ENCODE measurements around the gene HS3ST5. TPM values are rescaled to one million over a fixed set of nuclear protein-coding genes. Genes with fewer than 3 reads are reported as not detected.

Gene HS3ST5
- total RNA-seq, 3 donors from 2014 or later (not counting 1 experiment from before 2014, with no cell fraction given): not detected

DNA sequence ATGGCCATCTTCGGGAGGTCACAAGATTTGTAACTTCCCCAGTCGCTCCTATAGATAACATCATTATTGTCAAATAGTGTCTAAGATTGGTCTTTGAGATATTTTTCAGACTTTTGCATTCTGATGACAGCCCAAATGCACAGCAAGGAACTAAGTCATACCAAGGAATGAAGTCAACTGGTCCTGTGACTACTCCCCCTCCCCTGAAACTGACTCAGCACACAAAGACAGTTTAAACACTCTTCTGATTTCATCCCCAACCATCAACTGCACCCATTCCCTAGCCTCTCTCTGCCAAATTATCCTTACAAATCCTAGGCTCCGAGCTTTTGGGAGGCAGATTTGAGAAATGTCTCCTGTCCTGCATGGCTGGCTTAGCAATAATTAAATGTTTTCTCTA is 139.4 kb downstream of the HS3ST5 start:
- Histone ChIP-seq H3K27ac (ENCODE audit: low read length) (no peak overlapping the region), H3K36me3 (ENCODE audit: control insufficient read depth, insufficient read depth, low read length) (no peaks in the 10 kb centered on the region), H3K4me1 (ENCODE audit: control insufficient read depth, insufficient read depth, low read length) (no peaks in the 10 kb centered on the region), H3K27me3 (ENCODE audit: control insufficient read depth, insufficient read depth, low read length) (no peaks in the 10 kb centered on the region), H3K9me3 (ENCODE audit: control insufficient read depth, insufficient read depth, low read length) (peaks cover 3% of the 10 kb centered on the region), H3K4me3 (ENCODE audit: low read length) (no peak overlapping the region)
- no peaks in the 10 kb centered on the region for H3K36me3 Mint-ChIP-seq
- no peak for ATAC-seq
- H3K9me3 Mint-ChIP-seq: peaks cover 8% of the 10 kb centered on the region in 2 donors
- TF ChIP-seq, protein P1, sequence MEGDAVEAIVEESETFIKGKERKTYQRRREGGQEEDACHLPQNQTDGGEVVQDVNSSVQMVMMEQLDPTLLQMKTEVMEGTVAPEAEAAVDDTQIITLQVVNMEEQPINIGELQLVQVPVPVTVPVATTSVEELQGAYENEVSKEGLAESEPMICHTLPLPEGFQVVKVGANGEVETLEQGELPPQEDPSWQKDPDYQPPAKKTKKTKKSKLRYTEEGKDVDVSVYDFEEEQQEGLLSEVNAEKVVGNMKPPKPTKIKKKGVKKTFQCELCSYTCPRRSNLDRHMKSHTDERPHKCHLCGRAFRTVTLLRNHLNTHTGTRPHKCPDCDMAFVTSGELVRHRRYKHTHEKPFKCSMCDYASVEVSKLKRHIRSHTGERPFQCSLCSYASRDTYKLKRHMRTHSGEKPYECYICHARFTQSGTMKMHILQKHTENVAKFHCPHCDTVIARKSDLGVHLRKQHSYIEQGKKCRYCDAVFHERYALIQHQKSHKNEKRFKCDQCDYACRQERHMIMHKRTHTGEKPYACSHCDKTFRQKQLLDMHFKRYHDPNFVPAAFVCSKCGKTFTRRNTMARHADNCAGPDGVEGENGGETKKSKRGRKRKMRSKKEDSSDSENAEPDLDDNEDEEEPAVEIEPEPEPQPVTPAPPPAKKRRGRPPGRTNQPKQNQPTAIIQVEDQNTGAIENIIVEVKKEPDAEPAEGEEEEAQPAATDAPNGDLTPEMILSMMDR (IDR thresholded peaks at IDR 0.05): no peak
- H3K4me1 Mint-ChIP-seq: no peaks in the 10 kb centered on the region
- 63% methylated on average over 3 of the region's 3 CpGs for WGBS (ENCODE audit: insufficient coverage)
- intact Hi-C loops (cut with micrococcal nuclease): no loop called here
- H3K4me3 Mint-ChIP-seq: no peak overlapping the region
- H3K27ac Mint-ChIP-seq: no peak overlapping the region
- DNase-seq: no peak
- no peaks in the 10 kb centered on the region for H3K27me3 Mint-ChIP-seq (ENCODE audit: low read depth in 2 of 2)

- TF ChIP-seq, protein P1 (IDR thresholded peaks at IDR 0.05): no peak
- no peak overlapping the region for H3K4me3 ChIP-seq (ENCODE audit: low read length)
- H3K27ac Mint-ChIP-seq: no peak overlapping the region
Observed at GRCh38 chr6:114202389-114202788, 140.4 kb downstream of the HS3ST5 start.

DNA sequence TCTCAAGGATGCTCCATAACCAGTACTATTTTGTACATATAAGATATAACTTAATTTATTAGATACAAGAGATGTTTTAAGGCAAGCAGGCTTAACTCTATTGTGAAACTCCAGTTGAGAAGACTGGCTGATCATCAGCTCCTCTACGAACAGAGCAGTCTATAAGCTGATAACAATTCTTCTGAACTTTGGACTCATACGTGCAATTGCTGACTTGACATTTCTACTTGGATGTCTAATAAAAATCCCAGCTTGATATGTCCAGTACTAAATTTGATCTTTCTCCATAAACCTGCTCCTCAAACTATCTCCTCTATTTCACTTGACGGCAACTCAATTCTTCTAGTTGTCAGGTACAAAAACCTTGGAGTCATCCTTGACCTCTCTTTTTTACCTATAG is 141.9 kb downstream of the HS3ST5 start:
- WGBS (ENCODE audit: insufficient coverage): 74% methylated on average over 3 of the region's 3 CpGs
- Histone ChIP-seq H3K27ac (ENCODE audit: low read length) (no peak overlapping the region), H3K36me3 (ENCODE audit: control insufficient read depth, insufficient read depth, low read length) (no peaks in the 10 kb centered on the region), H3K9me3 (ENCODE audit: control insufficient read depth, insufficient read depth, low read length) (peaks cover 3% of the 10 kb centered on the region), H3K4me3 (ENCODE audit: low read length) (no peak overlapping the region), H3K27me3 (ENCODE audit: control insufficient read depth, insufficient read depth, low read length) (no peaks in the 10 kb centered on the region), H3K4me1 (ENCODE audit: control insufficient read depth, insufficient read depth, low read length) (no peaks in the 10 kb centered on the region)
- DNase-seq: no peak
- Mint-ChIP-seq H3K4me3 (no peak overlapping the region), H3K9me3 (peaks cover 8% of the 10 kb centered on the region in 2 donors), H3K36me3 (no peaks in the 10 kb centered on the region), H3K27ac (no peak overlapping the region), H3K4me1 (no peaks in the 10 kb centered on the region), H3K27me3 (ENCODE audit: low read depth in 2 of 2) (no peaks in the 10 kb centered on the region)
- TF ChIP-seq, protein P1 (IDR thresholded peaks at IDR 0.05): no peak
- intact Hi-C loops (cut with micrococcal nuclease): no loop called here
- ATAC-seq: no peak

More at GRCh38 chr6:114202389-114202788, 140.4 kb downstream of the HS3ST5 start:
- H3K9me3 ChIP-seq (ENCODE audit: control insufficient read depth, insufficient read depth, low read length): peaks cover 3% of the 10 kb centered on the region
- Mint-ChIP-seq H3K4me1 (no peaks in the 10 kb centered on the region), H3K27me3 (ENCODE audit: low read depth in 2 of 2) (no peaks in the 10 kb centered on the region), H3K9me3 (peaks cover 8% of the 10 kb centered on the region in 2 donors), H3K4me3 (no peak overlapping the region), H3K36me3 (no peaks in the 10 kb centered on the region)
- no peak for ATAC-seq
- no peaks in the 10 kb centered on the region for H3K27me3 ChIP-seq (ENCODE audit: control insufficient read depth, insufficient read depth, low read length)
- H3K4me1 ChIP-seq (ENCODE audit: control insufficient read depth, insufficient read depth, low read length): no peaks in the 10 kb centered on the region
- H3K27ac ChIP-seq (ENCODE audit: low read length): no peak overlapping the region
- no peak for DNase-seq
- intact Hi-C loops (cut with micrococcal nuclease): no loop called here
- no peaks in the 10 kb centered on the region for H3K36me3 ChIP-seq (ENCODE audit: control insufficient read depth, insufficient read depth, low read length)

GRCh38 chr6:114195631-114196403 is 147.0 kb downstream of the HS3ST5 start:
- no peaks in the 10 kb centered on the region for H3K27me3 ChIP-seq (ENCODE audit: control insufficient read depth, insufficient read depth, low read length)
- H3K36me3 Mint-ChIP-seq: no peaks in the 10 kb centered on the region
- H3K4me1 ChIP-seq (ENCODE audit: control insufficient read depth, insufficient read depth, low read length): no peaks in the 10 kb centered on the region
- no peak overlapping the region for H3K27ac Mint-ChIP-seq
- no peaks in the 10 kb centered on the region for H3K4me1 Mint-ChIP-seq
- H3K4me3 Mint-ChIP-seq: no peak overlapping the region
- intact Hi-C loops (cut with micrococcal nuclease): no loop called here
- DNase-seq (no peak), ATAC-seq (no peak)
- no peaks in the 10 kb centered on the region for H3K9me3 ChIP-seq (ENCODE audit: control insufficient read depth, insufficient read depth, low read length)
- TF ChIP-seq, protein P1 (IDR thresholded peaks at IDR 0.05): no peak
- peaks cover 2 to 7% of the 10 kb centered on the region in 2 donors for H3K9me3 Mint-ChIP-seq
- WGBS (ENCODE audit: insufficient coverage): 81% methylated on average over 7 of the region's 7 CpGs
- no peaks in the 10 kb centered on the region for H3K27me3 Mint-ChIP-seq (ENCODE audit: low read depth in 2 of 2)
- no peaks in the 10 kb centered on the region for H3K36me3 ChIP-seq (ENCODE audit: control insufficient read depth, insufficient read depth, low read length)
- no peak overlapping the region for H3K4me3 ChIP-seq (ENCODE audit: low read length)
- H3K27ac ChIP-seq (ENCODE audit: low read length): no peak overlapping the region
